HG02763 (cell line): ENCODE measurements around the gene SAMD14.

Experiments
- ATAC-seq: cut with Tn5 transposase; IDR thresholded peaks from one replicate; pipeline ENCODE4 v1.9.1; 2021; ENCODE audit warnings: mild to moderate bottlenecking, moderate library complexity; ENCODE audit not compliant: unreplicated experiment

Gene SAMD14

DNA sequence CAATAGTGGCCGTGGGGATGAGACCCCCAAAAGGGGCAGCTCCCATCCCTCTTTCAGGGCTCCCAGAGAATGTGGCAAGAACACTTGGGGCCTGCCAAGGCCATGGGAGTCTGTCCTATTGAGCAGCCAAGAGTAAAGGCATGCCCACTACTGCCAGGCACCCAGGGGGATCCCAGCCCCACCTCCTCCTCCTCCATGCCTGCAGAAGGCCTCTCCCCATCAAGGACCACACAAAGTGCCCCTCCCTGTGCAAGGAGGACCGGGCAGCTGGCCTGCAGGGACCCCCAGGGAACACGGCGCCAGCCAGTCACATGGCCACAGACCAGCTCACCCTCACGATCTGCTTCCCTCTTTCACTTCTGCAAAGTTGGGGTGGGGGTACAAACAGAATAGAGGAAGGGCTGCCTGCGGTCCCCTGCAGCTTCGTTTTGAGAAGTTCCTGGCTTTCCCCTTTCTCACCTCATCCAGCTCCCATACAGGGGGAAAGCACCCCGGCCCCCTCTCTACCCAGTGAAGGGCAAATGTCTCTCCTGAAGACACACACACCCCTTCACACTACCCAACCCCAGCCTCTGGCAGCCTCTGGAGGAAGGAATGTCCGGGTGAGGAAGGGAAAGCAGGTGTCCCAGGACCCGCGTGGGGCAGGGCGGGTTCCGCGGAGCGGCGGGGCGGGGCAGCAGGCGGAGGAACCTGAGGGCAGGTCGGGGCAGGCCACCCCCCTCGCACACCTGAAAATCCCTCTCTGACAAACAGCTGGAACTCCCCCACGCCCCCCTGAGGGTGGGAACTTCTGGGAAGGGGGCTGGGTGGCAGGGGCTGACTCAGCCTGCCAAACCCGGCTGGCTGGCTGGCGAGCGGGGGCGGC lies 18.5 kb upstream of the SAMD14 start:
- ATAC-seq = peak; percentile 34

DNA sequence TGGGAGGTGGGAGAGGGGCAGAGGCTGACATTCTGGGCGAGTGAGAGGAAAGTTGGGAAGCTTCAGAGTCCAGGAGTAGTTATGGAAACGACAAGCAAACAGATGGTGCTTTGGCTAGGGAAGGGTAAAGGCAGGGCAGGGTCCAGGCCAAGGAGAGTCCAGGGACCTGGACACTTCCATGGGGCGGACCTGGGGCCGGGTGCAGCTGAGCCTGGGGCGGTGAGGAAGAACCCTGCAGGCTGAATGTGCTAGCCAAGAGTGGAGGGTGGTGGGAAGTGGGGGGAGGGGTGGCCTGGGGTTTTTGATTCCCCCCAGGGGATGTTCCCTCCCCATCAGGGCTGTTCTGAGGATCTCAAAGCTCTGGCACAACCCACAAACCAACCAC lies 17.9 kb upstream of the SAMD14 start:
- no peak for ATAC-seq

DNA sequence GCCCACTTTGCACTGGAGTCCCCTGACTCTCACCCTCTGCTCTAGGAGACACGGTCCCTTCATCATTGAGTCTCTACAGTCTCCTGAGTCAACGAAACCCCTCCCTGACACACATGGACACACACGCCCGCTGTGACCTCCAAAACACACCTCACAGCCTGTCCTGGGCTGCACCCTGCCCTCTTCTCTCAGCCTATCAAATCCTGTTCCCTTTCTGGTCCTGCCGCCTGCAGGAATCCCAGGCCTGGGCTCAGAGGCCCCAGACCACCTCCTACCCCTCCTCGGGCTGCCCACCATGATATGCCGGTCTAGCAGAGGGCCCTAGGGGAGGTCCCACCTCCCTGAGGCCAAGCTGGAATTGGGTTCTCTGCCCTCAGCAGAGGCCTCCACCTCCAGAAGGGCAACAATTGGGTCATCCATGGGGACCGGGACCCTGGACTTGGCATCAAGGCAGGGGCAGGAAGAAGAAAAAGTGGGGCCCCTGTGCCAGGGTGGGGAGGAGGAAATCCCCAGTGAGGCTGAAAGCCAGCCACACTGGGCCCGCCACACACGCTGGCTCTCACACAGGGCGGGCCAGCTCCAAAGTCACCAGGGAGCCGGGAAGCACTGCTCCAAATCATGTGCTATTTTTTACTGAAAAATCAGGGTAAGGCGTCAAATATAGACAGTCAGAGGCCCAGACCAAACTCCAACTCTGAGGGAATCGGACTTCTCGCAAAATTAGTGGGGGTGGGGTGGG lies 17.1 kb upstream of the SAMD14 start:
- ATAC-seq = no peak

DNA sequence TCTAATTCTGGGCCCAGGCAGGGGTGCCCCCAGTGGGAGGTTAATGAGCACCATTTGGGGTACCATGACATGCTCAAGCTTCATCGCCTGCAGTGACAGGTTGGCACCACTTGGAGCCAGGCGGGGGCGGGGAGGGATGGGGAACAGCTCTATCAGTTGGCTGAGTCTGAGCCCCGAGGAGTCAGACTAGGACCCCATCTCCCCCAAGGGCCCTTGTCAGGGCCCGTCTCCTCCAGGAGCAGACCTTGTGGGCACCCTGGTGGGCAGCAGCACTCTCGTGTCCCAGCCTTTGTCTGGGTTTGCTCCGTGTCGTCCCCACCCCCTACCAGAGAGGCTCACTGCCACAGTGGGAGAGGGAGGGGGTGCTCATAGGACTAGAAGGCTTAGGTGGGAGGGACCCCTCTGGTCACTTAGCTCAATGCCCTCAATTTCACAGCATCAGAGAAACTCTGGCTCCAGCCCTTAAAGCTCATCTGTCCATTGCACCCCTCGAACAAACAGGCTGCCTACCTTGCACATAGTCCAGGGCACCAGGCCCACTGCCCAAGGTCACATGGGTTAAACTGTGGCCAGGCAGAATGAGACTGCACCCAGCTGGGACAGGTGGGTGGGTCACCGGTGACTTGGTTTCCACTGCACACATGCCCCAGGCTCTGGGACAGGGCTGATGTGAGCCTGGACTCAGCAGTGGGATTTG lies 16.4 kb upstream of the SAMD14 start:
- no peak for ATAC-seq

DNA sequence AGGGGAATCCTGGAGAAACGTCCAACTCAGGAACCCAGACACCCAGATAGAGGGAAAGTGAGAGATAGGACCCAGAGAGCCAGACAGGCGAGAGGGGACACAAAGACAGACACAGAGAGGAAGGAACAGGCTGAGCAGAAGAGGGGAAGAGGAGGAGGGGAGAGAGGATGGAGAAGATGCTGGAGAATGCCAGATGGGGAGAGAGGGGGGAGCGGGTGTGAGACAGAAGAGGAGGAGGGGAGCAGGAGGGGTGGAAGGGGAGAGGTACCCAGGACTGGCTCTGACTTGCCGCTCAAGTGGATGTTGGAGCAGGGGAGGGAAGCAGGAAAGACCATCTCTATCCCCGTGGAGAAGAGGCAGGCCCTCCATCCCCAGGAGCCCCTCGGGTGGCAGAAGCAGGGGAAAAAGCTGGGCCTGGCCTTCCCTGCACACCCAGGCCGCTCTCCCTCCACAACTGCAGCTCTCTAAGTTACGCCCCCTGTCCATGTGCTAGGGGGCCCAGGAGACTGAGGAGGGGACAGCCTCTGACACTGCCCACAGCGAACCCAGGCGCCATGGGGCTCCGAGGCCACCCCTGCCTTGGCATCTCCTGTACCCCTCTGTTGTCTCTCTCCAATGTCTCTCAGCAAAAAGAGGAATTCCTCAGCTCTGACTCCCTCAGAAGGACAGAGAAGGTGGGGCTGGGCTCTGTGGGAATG lies 15.7 kb upstream of the SAMD14 start:
- no peak for ATAC-seq

DNA sequence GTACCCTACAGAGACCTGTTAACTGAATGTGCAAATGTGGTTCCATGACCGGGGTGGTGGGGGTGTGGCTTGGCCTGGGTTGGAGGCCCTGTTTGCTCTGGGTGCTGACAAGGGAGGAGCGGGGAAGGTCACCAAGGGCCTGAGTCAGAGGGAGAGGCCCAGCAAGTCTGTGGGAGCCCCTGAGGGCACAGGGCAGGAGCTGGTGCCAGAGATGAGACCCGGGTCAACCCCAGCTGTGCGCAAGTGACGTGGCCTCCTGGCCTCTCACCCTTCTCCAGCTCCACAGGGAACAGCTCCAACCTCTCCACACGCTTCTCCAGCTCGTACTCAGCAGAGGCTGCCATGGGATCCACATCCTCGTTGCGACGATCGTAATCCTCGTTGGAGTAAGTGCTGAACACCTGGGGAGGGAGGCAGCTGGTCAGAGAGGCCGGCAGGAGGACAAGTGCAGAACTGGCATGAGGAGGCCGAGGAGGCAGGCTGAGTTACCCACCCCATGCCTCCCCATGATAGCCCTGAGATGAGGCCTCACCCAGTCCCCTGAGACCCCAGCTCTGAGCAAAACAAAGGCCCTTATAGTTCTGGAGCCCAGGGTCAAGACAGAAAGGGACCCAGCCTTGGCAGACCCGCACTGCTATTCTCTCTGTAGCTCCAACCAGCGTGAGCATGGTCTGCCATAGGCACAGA lies 15.0 kb upstream of the SAMD14 start:
- ATAC-seq = no peak

DNA sequence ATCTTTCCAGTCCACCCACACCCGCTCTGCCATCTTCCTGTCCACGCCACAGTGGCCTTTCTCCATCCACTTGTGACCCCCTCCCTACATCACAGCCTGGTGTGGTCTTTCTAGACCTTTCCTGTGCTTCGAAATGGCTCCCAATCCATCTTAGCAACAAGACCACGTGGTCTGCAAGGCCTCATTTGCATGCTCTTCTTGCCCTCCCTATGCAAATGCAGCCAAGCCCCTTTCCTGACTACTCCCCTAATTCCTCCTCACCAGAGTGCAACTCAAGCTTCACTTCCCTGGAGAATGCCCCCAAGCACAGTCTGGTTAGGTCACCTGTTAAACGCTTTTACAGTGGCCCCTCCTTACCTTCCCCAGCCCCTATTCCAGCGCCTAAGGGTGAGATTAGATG lies 14.4 kb upstream of the SAMD14 start:
- no peak for ATAC-seq

DNA sequence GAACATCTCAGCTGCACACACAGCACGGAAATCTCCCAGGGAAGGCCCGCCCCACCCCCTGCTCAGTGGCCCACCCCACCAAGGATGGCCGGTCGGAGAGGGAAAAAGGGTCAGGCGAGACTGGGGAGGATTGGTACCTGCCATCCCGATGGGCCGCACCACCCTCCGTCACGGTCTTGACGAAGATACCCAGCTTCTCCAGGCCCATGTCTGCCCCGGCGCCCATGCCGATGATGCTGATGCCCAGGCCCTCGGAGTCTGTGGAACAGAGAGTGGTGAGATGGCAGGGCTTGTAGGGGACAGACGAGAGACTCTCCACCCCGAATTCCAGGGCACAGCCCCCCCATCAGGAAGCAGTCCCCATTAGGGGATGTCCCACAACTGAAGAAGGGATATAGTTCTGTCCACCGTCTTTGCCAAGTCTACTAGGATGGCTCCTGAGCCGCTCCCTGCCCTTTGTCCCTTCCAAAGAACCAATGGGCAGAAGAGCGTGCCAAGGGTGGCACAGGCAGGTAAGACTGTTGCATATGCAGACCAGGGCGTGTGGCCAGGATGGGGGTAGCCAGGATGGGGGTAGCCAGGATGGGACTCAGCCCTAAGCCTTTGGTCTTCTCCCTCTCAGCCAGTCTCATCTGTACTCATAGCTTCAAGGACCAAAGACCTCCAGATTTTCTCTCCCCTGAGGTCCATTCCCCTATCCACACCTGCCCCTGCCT lies 13.7 kb upstream of the SAMD14 start:
- ATAC-seq = no peak

DNA sequence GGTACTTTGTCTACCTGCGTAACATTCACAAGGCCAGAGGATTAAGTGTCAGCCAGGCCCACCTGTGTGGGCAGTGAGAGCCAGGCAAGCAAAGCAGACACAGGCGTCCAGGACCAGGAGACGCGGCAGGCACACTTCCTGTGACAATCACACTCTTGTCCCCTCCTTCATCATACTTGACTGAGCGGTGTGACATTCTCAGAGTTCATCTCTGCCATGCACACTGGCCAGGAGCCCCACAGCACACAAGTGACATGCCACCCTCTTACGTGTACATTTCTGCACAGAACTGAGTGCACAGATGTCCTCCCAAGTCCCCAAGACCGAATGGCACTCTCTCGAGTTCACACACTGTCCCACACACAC lies 11.8 kb upstream of the SAMD14 start:
- no peak for ATAC-seq

DNA sequence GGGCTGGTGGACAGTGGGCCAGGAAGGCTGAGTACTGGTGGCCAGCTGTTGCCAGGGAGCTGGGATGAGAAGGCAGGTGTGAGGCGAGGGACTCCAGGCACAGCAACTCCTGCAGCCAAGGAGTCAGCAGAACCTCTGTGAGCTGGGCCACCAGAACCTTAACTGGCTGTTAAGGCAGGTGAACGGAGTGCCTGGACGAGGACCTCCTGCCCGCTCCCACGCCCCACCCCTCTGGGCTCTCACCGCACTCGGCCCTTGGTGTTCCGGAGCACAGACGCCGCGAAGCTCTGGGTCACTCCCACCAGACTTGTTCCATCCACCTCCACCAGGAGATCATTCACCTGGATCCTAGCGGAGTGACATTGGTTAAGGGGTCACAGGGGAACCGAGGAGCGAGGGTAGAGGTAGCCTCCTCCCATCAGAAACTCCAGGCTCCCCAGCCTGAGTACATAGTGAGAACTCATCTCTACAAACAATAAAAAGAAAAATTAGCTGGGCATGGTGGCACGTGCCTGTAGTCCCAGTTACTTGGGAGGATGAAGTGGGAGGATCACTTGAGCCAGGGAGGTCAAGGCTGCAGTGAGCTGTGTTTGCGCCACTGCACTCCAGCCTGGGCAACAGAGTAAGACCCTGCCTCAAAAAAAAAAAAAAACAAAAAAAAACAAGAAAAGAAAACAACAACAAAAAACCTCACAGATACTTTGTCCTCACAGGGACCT lies 11.2 kb upstream of the SAMD14 start:
- ATAC-seq = no peak

DNA sequence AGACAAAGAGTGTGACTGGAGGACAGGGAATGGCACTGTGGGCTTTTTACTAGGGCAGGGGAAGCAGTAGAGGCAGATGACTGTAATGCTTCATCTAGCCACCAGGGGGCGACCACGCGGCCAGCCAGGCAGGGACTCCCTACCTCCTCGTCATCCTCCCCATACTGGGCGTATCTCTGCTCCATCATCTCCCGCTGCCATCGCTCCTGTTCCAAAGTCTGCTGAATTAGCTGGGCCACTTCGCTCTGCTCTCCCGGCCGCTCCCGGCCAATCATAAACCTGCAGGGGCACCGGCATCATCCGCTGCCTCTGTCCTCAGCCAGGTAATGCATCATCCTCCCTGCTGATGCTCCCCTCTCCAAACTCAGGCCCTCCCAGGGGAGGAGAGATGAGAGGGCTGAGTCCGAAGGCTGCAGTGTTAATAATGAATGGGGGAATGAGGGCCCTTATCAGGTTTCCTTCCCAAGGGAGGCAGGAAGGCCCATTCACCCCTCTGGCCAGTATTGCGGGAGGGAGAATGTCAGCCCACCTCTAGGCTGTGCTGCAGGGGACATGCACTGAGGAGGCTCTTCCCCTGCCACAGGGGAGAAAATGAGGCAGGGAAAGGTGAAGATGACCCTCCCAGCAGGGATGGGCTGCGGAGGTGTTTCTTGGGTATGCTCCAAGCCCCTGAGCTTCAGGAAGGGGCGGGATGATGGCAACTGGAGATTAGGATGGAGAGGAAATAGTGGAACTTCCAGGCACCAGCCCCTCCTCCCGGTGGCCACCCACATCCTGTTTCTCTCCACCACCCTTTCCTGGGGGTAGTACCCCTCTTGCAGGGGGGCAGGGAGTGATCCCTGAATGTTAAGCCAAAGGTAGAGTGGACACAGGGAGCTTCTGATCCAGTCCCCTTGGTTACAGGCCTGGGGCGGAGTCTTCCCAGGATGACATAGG lies 10.3 kb upstream of the SAMD14 start:
- ATAC-seq = peak; percentile 53

DNA sequence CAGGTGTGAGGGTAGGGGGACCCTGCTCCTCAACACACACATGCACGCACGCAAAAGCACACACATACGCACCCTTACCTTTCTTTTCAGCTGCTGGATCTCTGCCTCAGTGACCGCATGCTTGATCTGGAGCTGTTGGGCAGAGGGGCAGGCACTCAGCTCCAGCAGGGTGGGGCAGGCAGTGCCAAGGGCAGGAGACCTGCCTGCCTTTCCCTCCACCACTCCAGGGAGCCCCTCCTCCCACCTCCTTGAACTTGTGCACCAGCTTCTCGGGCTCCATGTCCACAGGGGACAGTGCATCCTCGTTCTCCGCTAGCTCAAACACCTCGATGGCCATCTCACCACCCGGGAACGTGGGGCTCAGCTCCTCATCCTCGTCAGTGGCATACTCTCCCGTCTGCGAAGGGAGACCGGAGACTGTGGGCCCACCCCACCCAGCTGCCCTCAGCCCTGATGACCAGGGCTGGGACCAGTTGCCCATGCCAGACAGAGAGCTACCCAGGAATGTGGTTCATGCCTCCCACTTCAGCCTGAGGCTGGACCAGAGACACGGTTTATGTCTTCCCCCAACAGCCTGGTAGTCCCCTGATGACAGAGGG lies 9.3 kb upstream of the SAMD14 start:
- ATAC-seq = no peak

DNA sequence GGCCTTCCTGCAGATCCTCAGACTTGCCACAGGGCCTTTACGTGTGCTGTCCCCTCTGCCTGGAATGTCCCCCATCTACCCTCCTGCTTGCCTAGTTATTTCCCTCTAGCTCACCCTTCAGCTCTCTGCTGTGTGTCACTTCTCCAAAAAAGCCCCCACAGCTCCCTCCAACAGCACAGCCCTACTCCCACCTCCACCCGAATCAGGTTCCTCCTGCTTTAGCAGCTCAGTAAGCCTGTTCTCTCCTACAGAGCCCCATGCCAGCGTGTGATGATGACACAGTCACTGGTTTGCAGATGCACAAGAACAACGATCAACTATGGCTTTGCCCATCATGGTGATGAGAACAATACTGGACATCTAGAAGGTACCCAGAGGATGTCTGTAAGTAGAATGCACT lies 7.1 kb upstream of the SAMD14 start:
- ATAC-seq = no peak

DNA sequence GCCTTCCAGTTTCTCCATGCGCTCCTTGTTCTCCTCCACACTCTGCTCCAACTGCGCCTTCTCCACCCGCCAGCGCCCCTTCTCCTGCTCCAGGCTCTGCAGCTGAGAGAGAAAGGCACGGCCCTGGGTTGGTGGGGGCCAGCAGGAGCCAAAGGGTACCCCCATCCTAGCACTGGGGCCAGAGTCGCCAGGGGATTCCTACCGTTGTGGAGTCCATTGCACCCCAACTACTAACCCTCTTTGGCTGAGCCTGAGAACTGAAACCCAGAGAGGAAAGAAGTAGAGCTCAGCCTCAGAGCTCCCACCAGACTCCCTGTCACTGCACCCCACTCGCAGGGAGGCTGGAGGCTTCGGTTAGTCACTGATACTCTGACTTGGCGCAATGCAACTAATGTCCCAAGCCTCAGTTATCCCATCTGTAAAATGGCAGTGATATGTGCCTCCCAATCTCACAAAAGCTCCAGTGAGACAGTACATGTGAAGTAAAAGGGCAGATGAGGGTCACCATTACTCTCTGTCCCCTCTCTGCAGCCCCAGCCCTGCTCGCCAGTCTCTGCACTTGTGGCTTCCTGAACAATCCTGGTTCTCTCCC lies 6.2 kb upstream of the SAMD14 start:
- no peak for ATAC-seq

DNA sequence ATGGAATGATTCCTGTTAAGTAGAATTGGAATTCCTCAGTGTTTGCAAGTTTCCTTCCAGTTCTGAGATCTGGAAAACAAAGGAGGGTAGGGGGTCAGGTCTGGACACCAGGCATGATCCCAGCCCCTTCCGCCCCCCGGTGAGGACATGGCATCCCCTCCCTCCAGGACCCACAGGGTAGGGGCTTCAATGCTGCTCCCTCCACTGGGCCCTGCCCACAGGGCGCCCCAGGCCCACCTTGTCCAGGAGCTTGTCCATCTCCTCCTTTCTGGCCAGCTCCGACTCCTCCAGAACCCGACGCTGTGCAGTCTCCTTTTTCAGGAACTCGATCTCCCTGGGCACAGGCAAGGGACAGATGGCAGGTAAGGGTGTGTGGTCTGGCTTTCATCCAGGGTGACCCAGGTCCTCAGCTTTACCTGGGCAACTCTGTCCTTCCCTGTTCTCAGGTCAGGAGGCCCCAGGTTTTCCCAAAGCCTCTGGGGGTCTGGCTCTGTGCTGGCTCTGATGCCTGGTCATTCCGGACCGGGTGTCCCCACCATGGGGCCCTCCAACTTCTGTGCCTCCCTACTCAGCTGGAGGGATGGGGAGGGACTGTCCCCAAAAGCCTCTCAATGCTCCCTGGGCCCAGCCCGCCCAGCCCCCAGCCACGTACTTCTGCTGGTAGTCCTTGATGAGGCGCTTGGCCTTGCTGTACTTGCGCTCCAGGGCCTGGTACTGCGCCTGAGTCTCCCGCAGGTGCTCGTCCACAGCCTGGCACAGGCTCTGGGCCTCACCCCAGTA lies 5.5 kb upstream of the SAMD14 start:
- ATAC-seq = no peak

DNA sequence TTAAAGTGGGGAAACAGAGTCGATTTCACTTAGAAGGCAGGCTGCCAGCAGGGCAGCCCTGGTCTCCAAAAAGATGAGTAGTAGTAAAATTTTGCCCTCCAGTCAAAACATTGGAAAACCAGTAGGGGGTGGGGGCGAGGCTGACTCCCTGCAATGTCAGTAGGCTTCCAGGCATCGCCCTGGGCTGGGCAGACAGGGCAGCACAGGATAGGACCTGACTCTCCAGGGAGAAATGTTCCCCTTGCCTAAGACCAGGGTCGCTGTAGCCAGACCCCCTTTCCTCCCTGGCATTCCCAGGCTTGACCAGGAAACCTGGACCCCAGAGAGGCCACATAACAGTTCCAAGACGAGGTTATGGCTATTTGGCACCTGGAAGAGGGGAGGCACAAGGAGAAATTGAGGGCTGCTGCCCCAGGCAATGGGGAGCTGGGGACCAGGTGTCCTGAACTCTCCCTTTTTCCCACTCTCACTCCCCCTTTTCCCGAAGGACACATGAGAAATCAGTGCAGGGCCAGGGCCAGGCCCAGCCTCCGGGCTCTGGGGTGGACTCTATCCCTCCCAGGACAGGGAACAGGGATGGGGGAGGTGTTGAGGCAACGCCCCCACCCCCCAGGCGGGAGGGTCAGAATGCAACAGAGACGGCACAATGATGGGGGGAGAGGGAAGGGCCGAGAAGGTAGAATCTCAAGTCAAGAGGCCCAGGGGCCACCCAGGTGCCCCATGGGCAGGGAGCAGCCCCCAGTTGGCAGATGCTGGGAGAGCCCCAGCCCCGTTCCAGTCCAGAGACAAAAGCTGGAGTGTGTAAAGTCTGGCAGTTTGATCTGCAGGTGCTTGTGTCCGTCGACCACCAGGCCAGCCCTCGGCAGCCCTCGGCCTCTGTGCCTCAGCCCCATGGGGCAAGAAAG lies 4.5 kb upstream of the SAMD14 start:
- ATAC-seq = no peak
